SKM-1 (cell line): Measurements from ENCODE around the gene MARVELD2.
"Not testable (repeated sequence)": the region's sequence is repeated elsewhere in the genome, so short reads cannot be mapped to it uniquely, and the experiment has no call there.

Source experiments
- DNase-seq: peaks from one replicate; lab custom pipeline; 2025; ENCODE audit not compliant: unreplicated experiment; lab: John Stamatoyannopoulos, UW

MARVELD2 gene

DNA sequence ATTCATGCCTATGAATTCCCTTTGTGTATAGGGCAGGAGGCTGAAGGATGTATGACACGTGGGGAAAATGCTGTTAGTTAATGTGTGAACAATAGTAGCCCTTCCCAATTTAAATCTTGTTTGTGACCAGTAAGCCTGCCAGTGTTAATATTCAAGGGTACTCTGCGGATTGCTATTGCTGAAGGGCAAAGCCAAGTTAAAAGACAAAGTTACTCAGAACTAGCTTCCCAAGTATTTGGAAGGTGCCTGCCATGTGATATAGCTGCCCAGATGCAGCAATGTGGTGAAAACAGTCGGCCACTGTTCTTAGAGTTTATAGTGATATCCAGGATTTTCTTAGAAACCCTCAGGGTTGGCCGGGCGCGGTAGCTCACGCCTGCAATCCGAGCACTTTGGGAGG lies 34.6 kb downstream of the MARVELD2 start:
- no peak for DNase-seq

DNA sequence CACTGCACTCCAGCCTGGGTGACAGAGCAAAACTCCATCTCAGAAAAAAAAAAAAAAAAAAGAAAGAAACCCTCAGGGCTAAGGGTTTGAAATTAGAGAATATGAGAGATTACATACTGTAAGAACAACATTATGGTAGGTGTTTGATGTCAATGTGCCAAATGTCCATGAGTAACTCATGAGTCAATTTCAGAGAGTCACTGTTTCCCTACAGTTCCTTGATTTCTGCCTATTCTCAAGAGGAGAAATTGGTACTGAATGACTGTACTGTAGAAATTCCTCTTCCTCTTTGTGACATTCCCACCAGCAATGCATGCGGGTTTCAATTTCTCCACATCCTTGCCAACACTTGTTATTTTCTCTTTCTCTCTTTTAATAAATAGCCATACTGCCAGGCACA lies 35.2 kb downstream of the MARVELD2 start:
- no peak for DNase-seq

DNA sequence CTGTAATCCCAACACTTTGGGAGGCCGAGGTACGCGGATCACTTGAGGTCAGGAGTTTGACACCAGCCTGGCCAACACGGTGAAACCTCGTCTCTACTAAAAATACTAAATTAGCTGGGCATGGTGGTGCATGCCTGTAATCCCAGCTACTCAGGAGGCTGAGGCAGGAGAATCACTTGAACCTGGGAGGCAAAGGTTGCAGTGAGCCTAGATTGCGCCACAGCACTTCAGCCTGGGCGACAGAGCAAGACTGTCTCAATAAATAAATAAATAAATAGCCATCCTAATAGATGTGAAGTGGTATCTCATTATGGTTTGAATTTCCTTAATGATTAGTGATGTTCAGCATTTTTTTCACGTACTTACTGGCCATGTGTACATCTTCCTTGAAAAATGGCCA lies 35.6 kb downstream of the MARVELD2 start:
- DNase-seq: not testable (repeated sequence)

DNA sequence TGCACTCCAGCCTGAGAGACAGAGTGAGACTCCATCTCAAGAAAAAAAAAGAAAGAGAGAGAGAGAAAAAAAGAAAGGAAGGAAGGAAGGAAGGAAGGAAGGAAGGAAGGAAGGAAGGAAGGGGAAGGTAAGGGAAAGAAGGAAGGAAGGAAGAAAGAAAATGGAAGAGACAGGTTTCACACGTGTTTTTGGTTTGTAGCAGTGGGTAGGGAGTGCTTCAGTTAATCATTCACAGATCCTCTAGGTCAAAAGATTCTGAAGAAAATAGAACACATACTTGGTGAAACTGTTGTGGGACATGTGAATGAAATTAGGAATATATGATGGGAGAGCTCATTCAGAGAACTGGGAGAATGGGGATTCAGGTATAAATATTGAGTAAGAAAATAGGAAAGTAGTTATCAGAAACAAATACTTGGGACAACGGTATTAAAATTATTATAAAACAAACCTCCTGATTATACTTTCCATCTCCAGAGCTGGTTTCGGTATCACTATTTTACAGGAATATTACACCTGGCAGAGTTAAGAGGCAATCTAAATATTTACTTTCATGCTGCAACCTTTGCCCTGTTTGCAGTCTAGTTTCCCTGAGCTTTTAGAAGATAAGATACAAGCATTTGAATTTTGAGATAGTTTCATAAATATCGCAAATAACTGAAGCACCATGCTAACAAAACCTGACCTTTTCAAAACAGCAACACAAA lies 37.2 kb downstream of the MARVELD2 start:
- no peak for DNase-seq

DNA sequence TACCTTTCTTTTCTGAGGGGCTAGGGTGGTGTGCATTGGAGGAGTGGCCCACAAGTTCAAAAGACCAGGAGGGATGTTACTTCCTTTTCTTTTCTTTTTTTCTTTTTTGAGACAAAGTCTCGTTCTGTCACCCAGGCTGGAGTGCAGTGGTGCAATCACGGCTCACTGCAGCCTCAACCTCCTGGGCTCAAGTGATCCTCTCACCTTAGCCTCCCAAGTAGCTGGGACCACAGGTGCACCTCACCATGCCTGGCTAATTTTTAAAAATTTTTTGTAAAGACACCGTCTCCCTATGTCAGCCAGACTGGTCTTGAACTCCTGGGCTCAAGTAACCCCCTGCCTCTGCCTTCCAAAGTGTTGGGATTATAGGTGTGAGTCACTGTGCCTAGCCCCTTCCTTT lies 38.6 kb downstream of the MARVELD2 start:
- DNase-seq: not testable (repeated sequence)

DNA sequence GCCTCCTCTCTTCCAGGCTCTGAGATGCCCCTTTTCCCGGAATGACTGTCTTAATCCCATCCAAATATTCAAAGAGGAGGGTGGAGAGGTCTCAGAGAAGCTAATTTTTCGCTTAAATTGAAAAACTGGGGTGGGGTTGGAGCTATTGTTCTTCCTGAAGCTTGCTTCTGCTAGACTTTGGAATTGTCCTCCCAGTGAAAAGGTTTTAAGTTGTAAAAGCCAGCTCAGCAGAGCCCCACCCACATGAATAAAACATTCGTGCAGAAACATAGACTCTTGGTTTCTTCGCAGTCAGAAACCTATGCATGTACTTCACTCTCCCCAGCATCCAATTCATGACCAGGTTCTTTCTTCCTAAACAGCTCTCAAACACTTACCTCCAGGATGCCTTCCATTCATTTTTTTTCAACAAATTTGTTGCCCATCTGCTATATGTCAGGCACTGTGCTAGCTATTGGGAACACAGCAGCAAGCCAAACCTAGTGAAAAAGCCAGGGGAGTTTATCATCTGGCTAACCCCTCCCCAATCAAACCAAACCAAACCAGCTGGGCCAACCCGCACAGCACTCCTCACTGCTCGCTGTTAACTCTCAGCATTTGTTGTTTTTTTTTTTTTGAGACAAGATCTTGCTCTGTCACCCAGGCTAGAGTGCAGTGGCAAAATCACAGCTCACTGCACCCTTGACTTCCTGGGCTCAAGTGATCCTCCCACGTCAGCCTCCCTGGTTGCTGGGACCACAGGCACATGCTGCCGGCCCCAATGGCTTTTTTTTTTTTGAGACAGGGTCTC lies 39.7 kb downstream of the MARVELD2 start:
- no peak for DNase-seq

DNA sequence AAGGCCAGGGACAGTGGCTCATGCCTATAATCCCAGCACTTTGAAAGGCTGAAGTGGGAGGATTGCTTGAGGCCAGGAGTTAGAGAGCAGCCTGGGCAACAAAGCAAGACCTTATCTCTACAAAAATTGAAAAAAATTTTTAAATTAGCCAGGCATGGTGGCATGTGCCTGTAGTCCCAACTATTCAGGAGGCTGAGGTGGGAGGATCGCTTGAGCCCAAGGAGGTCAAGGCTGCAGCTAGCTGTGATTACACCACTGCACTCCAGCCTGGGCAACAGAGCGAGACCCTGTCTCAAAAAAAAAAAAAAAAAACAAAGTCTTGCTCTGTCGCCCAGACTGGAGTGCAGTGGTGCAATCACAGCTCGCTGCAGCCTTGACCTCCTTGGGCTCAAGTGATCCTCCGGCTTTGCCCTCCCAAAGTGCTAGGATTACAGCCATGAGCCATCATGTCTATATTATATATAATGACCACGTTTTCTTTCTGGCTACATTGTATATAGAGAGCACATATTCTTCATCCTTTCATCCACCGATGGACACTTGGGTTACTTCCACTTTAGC lies 40.6 kb downstream of the MARVELD2 start:
- DNase-seq: not testable (repeated sequence)

DNA sequence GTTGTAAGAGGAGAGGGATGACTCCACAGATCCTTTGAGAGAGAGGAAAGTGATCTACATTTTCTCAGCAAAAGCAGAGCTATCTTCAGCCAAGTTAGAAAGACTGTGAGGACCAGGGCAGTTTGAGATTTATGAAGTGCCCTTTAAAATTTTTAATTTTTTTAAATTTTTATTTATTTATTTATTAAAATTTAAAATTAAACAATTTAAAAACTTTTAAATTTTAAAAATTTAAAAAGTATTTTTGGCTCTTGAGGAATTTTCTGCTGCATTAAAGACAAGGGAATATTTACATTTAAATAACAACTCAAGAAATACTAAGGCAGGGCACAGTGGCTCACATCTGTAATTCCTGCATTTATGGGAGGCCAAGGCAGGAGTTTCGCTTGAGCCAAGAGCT lies 47.3 kb downstream of the MARVELD2 start:
- DNase-seq: no peak

DNA sequence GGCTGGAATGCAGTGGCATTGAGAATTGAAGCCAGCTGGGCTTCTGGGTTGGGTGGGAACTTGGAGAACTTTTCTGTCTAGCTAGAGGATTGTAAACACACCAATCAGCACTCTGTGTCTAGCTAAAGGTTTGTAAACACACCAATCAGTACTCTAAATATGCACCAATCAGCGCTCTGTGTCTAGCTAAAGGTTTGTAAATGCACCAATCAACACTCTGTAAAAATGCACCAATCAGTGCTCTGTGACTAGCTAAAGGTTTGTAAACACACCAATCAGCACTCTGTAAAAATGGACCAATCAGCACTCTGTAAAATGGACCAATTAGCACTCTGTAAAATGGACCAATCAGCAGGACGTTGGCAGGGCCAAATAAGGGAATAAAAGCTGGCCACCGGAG lies 51.5 kb downstream of the MARVELD2 start:
- not testable (repeated sequence) for DNase-seq

DNA sequence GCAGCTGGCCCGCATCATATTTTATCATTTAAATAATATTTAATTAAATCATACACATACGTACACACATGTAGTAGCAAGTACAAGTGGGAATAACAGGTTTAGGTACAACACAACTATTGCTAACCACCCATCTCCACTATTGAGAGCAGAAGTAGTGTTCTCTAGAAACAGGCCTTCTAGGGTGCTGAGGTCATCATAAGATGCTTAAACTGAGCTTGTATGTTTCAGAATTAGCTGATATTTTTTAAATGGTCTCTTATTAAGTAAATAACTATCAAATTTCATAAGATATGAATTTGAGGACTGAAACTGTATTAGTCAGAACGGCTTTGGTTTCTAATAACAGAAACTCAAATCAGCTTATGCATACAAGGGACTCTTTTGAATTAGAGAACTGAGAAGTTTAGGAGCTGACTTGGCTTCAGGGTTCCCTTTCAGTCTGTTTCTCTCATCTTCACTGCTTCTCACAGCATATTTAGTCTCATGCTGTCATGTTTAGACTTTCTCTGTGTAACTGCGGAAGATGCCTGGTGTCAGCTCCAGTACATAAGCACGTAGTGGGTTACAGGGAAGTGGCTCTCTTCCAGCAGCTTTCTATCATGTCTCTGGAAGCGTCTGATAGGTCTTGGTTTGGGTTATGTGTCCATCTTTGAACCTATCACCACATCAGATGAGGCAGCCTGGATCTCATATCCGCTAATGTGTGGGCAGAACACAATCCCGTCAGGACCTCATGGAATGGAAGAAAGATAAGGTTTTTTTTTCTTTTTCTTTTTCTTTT lies 52.7 kb downstream of the MARVELD2 start:
- no peak for DNase-seq

DNA sequence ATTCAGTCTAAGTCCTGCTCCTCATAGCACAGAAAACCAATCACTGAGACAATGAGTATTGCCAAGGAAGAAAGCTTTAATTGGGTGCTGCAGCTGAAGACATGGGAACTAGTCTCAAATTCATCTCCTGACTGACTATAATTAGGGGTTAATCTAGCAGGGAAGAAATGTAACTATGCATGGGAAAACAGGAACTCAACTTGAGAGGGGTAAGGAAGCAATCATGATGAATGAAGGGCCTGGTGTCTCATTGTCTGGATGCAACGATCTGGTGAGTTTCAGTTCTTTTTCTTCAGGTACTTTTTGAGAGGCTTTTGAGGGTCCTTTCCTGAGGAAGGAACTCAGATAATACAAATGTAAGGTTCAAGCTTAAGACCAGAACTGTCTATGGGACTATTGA lies 53.7 kb downstream of the MARVELD2 start:
- no peak for DNase-seq

DNA sequence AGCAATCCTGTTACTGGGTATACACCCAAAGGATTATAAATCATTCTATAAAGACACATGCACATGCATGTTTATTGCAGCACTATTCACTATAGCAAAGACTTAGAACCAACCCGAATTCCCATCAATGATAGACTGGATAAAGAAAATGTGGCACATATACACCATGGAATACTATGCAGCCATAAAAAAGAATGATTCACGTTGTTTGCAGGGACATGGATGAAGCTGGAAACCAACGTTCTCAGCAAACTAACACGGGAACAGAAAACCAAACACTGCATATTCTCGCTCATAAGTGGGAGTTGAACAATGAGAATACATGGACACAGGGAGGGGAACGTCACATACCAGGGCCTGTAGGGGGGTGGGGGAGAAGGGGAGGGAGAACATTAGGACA lies 56.6 kb downstream of the MARVELD2 start:
- not testable (repeated sequence) for DNase-seq

DNA sequence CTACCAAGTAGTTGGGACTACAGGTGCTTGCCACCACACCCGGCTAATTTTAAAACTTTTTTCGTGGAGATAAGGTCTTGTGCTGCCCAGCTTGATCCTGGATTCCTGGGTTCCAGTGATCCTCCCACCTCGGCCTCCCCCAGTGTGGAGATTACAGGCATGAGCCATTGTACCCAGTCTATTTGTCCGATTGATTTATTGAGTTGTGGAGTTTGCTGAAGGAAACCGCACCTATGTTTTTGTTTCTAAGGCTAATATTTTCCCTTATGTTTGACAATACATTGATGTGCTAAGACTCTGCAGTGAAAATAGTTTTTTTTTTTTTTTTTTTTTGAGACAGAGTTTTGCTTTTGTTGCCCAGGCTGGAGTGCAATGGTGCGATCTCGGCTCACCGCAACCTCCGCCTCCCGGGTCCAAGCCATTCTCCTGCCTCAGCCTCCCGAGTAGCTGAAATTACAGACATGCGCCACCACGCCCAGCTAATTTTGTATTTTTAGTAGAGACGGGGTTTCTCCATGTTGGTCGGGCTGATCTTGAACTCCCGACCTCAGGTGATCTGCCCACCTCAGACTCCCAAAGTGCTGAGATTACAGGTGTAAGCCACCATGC lies 57.7 kb downstream of the MARVELD2 start:
- DNase-seq: not testable (repeated sequence)

DNA sequence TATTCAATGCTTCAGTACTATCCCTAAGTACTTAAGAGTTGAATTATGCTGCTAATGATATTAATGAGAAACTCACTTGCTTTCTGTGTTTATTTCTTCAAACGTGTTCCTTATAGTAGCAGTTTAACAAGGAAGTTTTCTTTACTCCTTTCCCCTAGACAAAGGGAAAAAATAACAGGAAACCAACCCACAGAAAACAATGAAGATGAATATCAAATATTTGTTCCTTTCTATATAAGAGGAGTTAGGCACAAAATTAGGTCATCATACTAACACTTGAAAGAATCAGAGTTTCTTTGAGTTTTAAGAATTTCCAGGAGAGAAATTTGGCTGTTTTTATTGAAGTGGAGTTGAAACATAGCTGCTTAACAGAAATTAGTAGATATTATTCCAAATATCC lies 62.3 kb downstream of the MARVELD2 start:
- no peak for DNase-seq

DNA sequence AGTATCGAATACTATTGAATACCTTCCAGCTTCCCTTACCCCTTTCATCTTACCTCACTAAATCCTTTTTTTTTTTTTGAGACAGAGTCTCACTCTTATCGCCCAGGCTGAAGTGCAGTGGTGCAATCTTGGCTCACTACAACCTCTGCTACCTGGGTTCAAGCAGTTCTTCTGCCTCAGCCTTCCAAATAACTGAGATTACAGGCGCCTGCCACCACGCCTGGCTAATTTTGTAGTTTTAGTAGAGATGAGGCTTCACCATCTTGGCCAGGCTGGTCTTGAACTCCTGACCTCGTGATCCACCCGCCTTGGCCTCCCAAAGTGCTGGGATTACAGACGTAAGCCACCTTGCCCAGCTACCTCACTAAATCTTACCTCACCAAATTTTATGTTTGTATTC lies 63.4 kb downstream of the MARVELD2 start:
- not testable (repeated sequence) for DNase-seq

DNA sequence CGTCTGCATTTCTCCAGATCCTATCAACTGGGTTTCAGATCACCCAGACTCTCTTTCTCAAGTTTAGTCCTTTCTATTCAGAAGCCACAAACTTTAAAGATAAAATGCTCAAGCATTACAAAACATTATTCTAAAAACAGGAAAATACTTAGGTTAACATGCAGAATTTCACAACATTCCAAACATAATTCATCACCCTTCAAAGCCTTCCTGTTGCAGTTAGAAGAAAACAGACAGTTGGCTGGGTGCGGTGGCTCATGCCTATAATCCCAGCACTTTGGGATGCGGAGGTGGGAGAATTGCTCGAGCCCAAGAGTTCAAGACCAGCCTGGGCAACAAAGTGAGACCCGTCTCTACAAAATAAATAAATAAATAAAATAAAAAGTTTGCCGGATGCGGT lies 70.0 kb downstream of the MARVELD2 start:
- DNase-seq: no peak

DNA sequence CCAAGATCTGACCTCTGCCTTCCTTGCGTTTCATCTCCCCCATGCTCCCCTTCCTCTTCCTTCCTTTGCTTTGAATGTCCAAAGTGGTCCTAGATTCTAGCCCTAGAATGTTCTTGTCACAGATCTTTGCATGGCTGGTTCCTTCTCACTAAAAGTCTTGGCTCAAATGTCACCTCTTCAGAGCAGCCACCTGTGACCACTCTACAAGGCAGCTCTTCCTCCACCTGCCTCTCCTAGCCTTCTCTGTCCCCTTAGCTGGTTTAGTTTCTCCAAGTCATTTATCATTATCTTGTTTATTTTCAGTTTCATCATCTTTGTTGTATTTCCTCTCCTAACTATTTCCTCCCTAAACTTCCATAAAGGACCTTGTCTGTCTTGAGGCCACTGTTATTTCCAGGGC lies 70.6 kb downstream of the MARVELD2 start:
- no peak for DNase-seq

DNA sequence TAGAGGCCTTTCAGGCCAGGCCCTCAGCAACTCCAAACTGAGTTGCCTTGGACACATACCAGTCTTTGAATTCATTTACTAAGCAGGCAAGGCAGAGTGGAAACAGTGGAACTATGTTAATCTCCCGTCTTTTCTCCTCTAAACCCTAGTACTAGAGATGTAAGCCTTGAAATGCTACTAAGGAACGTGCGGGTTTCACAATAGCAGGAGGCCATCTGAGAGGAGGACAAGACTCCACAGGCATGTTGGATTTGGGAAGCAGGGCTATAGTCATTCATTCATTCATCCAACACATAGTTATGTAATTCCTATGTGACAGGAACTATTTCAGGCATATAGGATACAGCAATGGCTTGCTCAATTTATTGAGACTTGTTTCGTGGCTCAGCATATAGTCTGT lies 74.3 kb downstream of the MARVELD2 start:
- no peak for DNase-seq

DNA sequence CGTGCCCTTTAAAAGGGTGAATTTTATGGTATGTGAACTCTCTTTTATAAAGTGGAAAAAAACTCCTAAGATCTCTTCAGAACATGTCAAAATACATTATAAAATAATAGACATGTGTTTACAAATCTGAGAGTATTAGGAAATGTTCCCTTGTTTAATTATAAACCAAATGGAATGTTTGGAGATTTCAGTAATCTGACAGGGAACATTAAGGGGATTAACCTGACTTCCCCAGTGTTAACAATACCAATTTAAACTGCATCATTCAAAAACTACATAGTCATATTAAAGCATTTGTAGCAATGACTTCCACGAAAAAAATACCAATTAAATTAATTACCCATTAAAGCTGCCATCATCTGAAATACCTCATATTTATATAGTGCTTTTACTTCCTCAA lies 76.1 kb downstream of the MARVELD2 start:
- DNase-seq: no peak

DNA sequence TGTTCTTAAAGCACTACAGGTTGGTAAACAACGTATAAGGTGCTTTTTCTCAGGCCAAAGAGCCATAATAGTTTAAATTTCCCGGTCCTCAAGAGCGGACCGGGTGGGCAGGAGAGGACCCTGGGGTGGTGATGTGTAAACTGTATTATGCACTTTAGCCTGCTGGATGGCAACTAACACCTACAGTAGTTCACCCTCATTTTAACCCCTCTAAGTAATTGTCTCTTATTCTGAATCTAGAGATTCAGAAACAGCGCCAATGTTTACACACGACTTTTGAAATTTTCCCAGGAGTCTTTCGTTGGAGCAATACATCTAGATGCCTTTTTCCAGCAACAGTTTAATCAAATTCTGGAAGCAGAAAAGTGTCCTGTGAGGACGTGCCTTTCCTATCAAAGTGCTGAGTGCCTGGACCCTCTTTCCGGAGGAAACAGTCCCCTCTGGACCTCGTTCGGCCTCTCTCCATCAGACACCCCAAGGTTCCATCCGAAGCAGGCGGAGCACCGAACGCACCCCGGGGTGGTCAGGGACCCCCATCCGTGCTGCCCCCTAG lies 77.0 kb downstream of the MARVELD2 start:
- no peak for DNase-seq
